ENCODE data around the gene MEGF8.
"Not testable (repeated sequence)": the region's sequence is repeated elsewhere in the genome, so short reads cannot be mapped to it uniquely, and the experiment has no call there.

GRCh38 chr19:42331333-42331732, 5.9 kb downstream of the MEGF8 start:
- not testable (repeated sequence) for TF ChIP-seq POLR2AphosphoS5 (IDR thresholded peaks at IDR 0.05); EZH2 (IDR thresholded peaks at IDR 0.05; ENCODE audit: borderline replicate concordance, insufficient read depth, low read length, poor library complexity, severe bottlenecking); TAF1 (IDR thresholded peaks at IDR 0.05; ENCODE audit: low read depth); RAD21 (conservative IDR thresholded peaks at IDR 0.05)
- TF ChIP-seq, protein P1, sequence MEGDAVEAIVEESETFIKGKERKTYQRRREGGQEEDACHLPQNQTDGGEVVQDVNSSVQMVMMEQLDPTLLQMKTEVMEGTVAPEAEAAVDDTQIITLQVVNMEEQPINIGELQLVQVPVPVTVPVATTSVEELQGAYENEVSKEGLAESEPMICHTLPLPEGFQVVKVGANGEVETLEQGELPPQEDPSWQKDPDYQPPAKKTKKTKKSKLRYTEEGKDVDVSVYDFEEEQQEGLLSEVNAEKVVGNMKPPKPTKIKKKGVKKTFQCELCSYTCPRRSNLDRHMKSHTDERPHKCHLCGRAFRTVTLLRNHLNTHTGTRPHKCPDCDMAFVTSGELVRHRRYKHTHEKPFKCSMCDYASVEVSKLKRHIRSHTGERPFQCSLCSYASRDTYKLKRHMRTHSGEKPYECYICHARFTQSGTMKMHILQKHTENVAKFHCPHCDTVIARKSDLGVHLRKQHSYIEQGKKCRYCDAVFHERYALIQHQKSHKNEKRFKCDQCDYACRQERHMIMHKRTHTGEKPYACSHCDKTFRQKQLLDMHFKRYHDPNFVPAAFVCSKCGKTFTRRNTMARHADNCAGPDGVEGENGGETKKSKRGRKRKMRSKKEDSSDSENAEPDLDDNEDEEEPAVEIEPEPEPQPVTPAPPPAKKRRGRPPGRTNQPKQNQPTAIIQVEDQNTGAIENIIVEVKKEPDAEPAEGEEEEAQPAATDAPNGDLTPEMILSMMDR (IDR thresholded peaks at IDR 0.05; ENCODE audit: poor library complexity, severe bottlenecking), result not testable (repeated sequence)

All from neural cell (in vitro differentiated cells).